GM06990 (cell line): Measurements from ENCODE around the gene SLC2A13.

Experiments
- DNase-seq: peaks from one replicate; pipeline ENCODE4 v3.0.0-alpha.2; 2011; ENCODE audit not compliant: insufficient read length; ENCODE audit errors: extremely low read depth
- H3K27me3 ChIP-seq: replicated peaks from 2 replicates; pipeline ENCODE4 v1.6.0; 2011; ENCODE audit warnings: low read length; ENCODE audit not compliant: control insufficient read depth, insufficient read depth
- H3K36me3 ChIP-seq: 2 replicates; pipeline ENCODE4 v1.5.1; 2011; ENCODE audit warnings: low read length; ENCODE audit not compliant: control insufficient read depth, insufficient read depth
- H3K4me3 ChIP-seq: replicated peaks from 2 replicates; pipeline ENCODE4 v1.5.1; 2011; ENCODE audit warnings: low read depth, mild to moderate bottlenecking, control low read depth, low read length
- TF ChIP-seq, protein P1 (sequence below): IDR thresholded peaks from 2 replicates; pipeline ENCODE4 v1.5.1; 2011; ENCODE audit warnings: low read length, control low read depth, mild to moderate bottlenecking, inconsistent platforms; ENCODE audit not compliant: insufficient read depth, poor library complexity, severe bottlenecking

Gene SLC2A13

DNA sequence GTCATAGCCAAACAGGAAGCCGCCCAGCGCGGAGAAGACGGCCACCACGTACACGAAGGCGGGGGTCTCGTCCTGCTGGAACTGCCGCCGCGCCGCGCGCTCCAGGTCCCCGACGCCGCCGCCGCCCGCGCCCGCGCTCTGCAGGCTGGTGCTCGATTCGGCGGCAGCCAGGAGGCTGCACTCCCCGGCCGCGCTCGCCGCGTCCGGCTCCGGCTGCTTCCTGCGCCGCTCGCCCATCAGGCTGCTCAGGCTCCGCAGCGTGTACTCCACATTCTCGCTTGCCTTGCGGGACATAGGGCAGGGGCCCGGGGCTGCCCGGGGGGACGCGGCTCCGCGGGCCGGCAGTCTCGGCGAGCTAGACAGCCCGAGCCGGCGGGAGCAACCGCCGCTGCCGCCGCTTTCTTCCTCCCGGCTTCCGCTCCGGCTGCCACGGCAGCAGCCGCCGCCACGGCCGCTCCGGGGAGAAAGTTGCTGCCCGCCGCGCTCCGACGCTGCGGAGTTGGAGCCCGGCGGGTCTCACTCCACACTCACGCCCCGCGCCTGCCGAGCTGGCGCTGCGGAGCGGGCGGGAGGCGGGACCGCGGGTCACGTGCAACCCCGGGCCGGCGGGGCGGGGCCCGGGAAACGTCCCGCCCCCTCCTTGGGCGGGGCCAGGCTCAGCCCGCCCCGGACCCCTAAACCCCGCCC lies at the start of gene SLC2A13:
TSS of gene SLC2A13 (minus strand) at position 567 of the 687 bp plus-strand sequence. CDS start at position 294, 273 bp downstream.
- Histone ChIP-seq H3K4me3 (peak within 1 kb of the TSS; percentile 81), H3K27me3 (no peaks in the 10 kb centered on the region), H3K36me3 (no peaks in the 10 kb centered on the region)
- DNase-seq = peak; percentile 72
- TF ChIP-seq, protein P1, sequence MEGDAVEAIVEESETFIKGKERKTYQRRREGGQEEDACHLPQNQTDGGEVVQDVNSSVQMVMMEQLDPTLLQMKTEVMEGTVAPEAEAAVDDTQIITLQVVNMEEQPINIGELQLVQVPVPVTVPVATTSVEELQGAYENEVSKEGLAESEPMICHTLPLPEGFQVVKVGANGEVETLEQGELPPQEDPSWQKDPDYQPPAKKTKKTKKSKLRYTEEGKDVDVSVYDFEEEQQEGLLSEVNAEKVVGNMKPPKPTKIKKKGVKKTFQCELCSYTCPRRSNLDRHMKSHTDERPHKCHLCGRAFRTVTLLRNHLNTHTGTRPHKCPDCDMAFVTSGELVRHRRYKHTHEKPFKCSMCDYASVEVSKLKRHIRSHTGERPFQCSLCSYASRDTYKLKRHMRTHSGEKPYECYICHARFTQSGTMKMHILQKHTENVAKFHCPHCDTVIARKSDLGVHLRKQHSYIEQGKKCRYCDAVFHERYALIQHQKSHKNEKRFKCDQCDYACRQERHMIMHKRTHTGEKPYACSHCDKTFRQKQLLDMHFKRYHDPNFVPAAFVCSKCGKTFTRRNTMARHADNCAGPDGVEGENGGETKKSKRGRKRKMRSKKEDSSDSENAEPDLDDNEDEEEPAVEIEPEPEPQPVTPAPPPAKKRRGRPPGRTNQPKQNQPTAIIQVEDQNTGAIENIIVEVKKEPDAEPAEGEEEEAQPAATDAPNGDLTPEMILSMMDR = no peak

DNA sequence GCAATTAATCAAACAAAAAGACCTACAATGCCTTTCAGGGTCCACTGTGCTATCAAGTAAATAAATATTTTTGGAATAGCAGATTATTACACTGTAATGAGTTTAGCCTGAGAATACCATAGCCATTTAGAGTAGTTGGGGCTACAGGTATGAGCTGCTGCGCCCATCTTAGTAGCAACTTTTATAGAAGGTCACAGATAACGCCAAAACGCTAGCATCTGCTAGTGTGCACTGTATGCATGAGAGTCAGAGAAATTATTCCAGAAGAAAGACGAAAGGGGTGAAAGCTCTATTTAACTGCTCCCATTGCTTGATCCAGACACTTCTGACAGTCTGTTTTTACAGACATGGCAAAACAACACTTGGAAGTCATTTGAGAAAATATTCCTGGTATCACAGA lies 48.5 kb upstream of the SLC2A13 start:
- DNase-seq = no peak
- TF ChIP-seq, protein P1 = no peak

DNA sequence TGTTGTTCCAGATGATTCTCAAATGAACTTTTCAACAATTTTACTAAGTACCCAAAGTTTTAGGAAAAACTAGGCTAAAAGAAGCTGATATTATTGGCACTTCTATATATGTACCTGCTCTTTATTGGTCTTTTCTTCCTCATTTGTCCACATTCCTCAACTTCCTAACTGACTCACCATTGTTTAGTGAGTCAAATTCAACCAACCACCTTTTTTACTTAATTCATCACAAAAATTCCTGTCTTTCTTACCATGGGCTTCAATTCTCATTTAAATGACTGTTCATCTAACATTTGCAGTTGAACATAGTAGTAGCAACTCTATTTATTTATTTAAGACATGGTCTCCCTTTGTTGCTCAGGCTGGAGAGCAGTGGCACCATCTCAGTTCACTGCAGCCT lies 47.6 kb upstream of the SLC2A13 start:
- no peak for DNase-seq
- no peaks in the 10 kb centered on the region for H3K27me3 ChIP-seq
- TF ChIP-seq, protein P1 = no peak
- no peaks in the 10 kb centered on the region for H3K36me3 ChIP-seq
- H3K4me3 ChIP-seq = no peak overlapping the region

More for the DNA sequence above, 48.5 kb upstream of the SLC2A13 start:
- no peaks in the 10 kb centered on the region for H3K27me3 ChIP-seq
- H3K4me3 ChIP-seq = no peak overlapping the region
- H3K36me3 ChIP-seq = no peaks in the 10 kb centered on the region

DNA sequence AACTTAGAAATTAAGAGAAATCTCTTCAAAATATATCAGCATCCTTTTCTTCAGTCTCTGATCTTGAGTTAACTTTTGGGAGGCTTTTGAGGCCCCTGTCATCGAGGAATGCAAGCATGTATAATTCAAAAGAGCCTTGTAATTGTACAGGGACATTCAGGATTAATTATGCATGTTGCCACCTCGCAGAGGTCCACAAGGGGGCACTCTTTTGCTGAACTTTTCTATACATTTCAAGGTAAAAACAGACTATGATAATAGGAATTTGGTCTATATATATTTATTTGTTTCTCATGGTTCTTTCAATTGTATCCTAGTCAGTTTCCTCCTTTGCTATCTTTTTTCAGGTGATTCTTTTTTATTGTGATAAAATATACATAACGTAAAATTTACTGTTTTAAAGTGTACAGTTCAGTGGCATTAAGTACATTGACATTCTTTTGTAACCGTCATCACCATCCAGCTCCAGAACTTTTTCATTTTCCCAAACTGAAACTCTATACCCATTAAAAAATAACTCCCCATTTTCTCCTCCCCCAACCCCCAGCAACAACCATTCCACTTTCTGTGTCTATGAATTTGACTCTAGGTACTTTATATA lies 47.0 kb upstream of the SLC2A13 start:
- Histone ChIP-seq H3K27me3 (no peaks in the 10 kb centered on the region), H3K36me3 (no peaks in the 10 kb centered on the region), H3K4me3 (no peak overlapping the region)
- TF ChIP-seq, protein P1 = peak; percentile 68
- DNase-seq = no peak

DNA sequence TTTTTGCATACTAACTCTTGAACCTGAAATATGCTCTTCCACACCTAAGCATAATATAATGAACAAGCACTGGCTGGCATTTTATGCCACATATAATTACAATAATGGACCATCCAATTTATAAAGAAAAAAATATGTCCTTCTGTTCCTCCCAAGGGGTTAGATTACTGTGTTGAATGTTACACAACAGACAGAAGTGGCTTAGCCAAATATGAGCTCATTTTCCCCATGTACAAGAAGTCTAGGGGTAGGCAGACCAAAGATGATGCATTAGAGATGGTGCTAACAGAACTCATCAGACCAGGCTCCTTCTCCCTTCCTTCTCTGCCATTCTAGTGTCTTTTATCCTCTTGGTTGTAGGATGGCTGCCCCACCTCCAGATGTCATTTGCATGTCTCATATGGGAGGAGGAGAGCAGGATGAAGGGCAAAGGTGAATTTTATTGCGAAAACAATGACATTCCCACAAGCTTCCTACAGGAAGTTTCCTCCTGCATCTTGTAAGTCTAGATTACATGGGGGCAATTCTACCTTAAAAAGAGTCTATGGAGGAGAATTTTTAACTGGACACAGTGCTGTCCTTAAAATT lies 43.9 kb upstream of the SLC2A13 start:
- no peak for DNase-seq

More for the DNA sequence above, 43.9 kb upstream of the SLC2A13 start:
- Histone ChIP-seq H3K27me3 (no peaks in the 10 kb centered on the region), H3K36me3 (no peaks in the 10 kb centered on the region), H3K4me3 (no peak overlapping the region)
- TF ChIP-seq, protein P1 = no peak
